Limb (tissue), 2 donors: Measurements from ENCODE around the gene MRPS34.
A peak's percentile ranks its signal among the peaks of the same experiment; 100 is the strongest.
"Not testable (repeated sequence)": the region's sequence is repeated elsewhere in the genome, so short reads cannot be mapped to it uniquely, and the experiment has no call there.

Source experiments
- DNase-seq, 2 donors: peaks; one replicate each; pipeline ENCODE4 v3.0.0-alpha.2; 2016; ENCODE audit errors: extremely low spot score in 2 of 2

MRPS34 gene

DNA sequence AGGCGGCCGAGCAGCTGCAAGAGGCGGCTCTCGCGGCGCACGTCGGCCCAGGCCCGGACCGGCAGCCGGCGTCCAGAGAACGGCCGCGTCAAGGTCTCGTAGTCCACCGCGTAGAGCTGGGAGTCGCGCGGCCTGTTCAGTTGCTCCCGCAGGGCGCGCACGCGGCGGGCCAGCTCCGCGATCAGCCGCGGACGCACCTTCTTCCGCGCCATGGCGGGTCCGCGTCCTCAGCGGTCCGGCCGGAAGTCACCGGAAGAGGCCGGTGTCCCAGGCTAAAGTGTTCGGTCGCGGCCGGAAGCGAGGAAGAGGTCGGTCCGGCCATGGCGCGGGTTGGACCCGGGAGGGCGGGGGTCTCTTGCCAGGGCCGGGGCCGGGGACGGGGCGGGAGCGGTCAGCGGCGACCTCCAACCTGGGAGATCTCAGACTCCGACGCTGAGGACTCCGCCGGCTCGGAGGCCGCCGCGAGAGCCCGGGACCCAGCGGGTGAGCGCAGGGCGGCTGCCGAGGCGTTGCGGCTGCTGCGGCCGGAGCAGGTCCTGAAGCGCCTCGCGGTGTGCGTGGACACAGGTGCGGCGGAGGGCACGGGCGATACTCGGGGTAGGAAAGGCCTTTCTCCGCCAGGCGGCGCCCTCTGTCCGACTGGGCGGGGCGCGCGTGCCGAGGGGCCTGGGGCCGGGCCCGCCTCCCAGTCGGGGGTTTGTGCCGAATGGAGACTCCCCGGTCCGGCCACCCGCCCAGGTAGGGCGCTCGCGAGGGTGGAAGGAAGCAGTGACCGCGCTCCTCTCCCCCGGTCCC is at the start of gene MRPS34:
MRPS34 (minus strand) TSS at position 227 of the 795 bp plus-strand sequence; CDS start at position 212, 15 bp downstream.
- peak; percentile 72 to 92 for DNase-seq

GRCh38 chr16:1821861-1822611 is 49.1 kb upstream of the MRPS34 start:
- no peak for DNase-seq

DNA sequence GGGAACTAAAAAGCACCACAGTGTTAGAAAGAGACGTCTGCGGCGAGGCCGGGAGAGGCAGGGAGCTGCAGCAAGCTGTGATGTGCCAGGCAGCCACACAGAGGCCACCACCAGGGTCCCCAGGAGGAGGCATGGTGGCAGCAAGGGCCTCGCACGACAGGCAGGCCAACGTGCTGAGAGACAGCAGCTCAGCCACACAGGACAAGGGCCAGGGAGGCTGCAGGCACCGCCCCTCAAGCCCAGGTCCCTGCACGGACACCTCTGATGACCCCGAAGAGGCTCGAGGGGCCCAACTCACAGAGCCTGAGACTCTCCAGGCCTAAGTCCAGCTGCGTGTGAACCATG is 48.0 kb upstream of the MRPS34 start:
- no peak for DNase-seq

DNA sequence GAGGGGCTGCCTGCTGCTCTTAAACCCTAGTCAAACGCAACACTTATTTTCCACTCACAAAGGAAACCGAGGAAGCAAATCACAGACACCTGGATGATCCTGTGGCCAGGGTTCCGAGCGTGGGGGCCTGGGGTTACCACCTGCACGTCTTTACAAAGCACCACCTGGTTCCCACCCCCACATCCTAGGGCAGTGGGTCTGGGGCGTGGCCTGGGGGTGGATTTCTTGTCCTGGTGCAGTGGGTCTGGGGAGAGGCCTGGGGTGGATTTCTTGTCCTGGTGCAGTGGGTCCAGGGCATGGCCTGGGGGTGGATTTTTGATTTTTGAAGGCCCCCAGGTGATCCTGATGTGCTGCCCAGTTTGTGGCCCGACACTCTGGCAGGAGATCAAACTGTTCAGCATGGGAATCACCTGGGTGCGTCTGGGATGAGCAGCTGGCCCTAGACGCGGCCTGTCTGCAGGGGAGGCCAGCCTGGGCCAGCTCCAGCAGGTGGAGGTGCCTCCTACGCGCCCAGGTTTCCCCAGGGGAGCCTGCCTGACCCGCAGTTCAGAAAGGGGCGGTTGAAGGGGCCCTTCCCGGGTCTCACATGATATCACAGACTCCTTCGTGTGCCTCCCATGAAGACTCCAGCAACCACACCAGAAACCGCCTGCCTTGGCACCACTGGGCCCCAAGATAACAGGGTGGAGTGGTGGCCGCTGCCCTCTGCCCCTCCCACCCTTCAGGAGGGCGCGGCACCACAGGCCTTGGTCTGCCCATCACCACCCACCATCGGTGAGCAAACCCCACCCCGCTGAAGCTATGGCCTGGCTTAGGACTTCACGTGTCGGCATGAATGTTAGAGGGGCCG is 47.4 kb upstream of the MRPS34 start:
- no peak for DNase-seq

- DNase-seq, result no peak
These were observed 46.7 kb upstream of the MRPS34 start for GRCh38 chr16:1819611-1820010.

- DNase-seq, result no peak
These were observed 46.1 kb upstream of the MRPS34 start for GRCh38 chr16:1818873-1819525.

DNA sequence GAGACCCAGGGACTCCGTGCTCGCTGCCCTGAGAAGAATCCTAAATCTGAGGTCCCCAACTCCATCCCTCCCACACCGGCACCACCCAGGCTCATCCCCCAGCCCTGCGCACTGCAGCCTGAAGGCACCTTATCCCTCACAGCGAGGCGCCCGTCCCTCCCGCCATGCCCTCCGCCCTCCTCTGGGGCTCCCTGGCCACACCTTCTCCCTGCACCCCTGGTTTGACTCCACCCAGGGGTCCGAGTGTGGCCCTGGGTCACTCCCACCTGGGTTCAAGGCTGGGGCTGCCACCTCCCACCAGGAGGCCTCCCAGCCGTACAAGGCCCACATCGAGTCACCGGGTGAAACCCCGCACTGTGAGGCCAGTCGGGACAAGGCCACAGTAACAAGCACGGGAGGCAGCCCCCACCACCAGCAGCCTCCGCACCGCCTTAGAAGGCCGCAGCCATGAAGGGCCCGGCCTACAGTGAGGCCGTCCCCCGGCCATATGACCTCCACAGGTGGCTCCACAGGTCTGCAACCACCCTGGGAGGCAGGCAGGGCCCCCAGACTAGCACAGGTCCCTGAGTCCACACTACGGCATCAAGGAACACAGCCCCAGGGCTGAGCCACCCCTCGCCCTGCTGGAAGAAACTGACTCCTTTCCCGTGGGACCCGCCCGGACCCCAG is 45.4 kb upstream of the MRPS34 start:
- DNase-seq, result no peak

DNA sequence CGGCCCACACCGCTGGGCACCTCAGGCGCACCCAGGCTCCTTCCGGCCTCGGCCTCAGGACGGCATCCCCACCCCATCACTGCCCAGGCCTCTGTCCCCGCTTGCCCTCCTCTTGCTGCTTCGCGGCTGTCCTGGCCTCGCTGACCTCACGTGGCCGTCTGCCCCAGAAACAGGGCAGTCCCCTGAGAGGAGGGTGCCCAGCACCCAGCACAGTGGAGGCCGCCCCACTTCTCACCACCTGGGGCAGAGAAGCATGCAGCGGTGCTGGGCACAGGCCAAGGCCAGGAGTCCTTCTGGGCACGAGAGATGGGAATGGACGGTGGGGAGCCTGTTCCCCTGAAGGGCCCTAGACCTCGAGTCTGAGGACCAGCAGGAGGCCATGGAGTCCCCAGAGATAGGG is 44.8 kb upstream of the MRPS34 start:
- no peak for DNase-seq

GRCh38 chr16:1817276-1817589 is 44.3 kb upstream of the MRPS34 start:
- DNase-seq, result no peak

GRCh38 chr16:1816396-1817275 is 43.7 kb upstream of the MRPS34 start:
- DNase-seq, result no peak

DNA sequence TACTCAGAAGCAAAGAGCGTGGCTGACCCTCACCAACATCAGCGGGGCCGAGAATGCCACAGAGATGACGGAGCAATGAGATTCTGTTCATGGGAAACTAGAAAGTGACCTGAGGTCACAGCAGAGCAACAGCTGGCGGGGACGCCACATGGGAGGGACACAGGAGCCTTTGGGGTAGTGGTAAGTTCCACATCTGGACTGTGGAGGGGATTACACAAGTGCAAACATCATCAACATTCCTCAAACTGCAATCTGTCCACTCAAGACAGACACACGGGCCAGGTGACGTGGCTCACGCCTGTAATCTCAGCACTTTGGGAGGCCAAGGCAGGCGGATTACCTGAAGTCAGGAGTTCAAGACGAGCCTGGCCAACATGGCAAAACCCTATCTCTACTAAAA is 42.5 kb upstream of the MRPS34 start:
- DNase-seq, result no peak

DNA sequence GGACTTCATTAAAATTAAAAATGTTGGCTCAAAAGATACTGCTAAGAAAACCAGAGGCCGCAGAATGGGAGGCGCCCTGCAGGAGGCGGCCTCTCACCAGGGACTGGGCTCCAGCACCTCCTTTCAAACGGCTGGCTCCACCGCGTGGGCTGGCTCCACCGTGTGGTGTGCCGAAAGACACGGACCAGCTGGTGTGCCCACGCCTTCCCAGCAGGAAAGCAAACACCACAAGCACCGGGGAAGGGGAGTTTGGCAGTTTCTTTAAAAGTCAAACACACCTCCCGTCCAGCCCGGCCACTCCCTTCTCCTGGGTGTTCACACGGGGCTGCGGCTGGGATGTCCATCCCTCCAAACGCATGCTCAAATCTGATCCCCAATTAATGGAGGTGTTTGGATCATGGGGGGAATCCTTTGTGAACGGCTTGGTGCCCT is 39.8 kb upstream of the MRPS34 start:
- peak in 1 of 2 donors; percentile 37 for DNase-seq

GRCh38 chr16:1810536-1810935 is 37.6 kb upstream of the MRPS34 start:
- no peak for DNase-seq

- no peak for DNase-seq
These were observed 37.2 kb upstream of the MRPS34 start for GRCh38 chr16:1810106-1810505.

GRCh38 chr16:1809281-1809801 is 36.4 kb upstream of the MRPS34 start:
- peak in 1 of 2 donors; percentile 17 for DNase-seq

DNA sequence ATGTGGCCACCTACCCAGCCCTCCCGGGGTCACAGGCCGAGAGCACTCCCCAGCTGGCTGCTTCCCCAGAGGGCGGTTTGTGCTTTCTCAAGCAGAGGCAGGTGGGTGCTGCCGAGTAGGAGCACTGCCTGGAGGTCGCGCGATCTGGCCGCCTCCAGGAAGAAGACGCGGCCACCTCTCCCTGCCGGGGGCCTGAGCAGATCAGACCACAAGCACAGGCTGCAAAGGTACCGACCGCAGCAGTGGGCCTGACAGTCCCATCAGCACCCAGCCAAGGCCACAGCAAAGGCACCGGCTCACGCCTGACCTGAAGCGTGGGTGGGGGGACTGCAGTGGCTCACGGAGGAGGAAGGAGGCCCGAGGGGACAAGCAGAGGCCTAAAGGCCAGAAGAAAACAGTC is 35.8 kb upstream of the MRPS34 start:
- DNase-seq, result no peak

- DNase-seq, result no peak
These were observed 34.7 kb upstream of the MRPS34 start for GRCh38 chr16:1807626-1808025.

DNA sequence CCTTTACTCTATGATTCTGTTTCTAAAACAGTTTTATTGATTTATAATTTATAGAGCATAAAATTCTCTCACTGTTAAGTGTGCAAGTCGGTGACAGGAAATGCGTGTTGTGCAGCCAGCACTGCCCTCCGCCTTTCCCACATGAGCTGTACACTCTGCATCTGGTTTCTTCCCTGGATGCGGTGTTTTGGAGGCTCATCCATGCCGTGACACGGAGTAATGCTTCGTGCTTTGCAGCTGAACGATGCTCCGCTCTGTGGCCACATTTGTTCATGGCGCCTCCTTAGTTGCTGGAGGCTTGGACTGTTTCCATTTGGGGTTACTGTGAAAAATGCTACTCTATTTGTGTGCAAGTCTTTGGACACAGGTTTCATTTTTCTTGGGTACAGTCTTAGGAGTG is 27.8 kb upstream of the MRPS34 start:
- DNase-seq, result no peak

DNA sequence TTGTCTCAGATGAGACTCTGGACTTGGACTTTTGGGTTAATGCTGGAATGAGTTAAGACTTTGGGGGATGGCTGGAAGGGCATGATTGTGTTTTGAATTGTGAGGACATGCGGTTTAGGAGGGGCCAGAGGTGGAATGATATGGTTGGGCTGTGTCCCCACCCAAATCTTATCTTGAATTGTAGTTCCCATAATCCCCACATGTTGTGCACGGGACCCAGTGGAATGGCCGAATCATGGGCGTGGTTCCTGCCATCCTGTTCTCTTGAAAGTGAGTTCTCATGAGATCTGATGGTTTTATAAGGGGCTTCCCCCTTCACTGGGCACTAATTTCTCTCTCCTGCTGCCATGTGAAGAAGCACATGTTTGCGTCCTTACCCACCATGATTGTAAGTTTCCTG is 26.3 kb upstream of the MRPS34 start:
- not testable (repeated sequence) for DNase-seq
